SK-N-MC (cell line): ENCODE results near the gene TTLL11.

Experiments
- EZH2 ChIP-seq: fragments of 200-600 bp; sonication (generic); IDR thresholded peaks from one replicate; pipeline ENCODE4 v1.6.1; 2017; ENCODE audit warnings: antibody characterized with exemption
- POLR2AphosphoS5 ChIP-seq: IDR thresholded peaks from 2 replicates; pipeline ENCODE4 v1.6.1; 2012; ENCODE audit warnings: mild to moderate bottlenecking, low read depth, low read length, borderline replicate concordance

GRCh38 chr9:121827251-121827967, 265.7 kb downstream of the TTLL11 start:
- TF ChIP-seq EZH2 = no peak
- no peak for TF ChIP-seq POLR2AphosphoS5
